ENCODE results near the gene GABRG3. TPM values are rescaled to one million over a fixed set of nuclear protein-coding genes. Genes with fewer than 3 reads are reported as not detected.

Gene GABRG3
- total RNA-seq, 1 experiment from 2014 or later = 0.15 TPM

DNA sequence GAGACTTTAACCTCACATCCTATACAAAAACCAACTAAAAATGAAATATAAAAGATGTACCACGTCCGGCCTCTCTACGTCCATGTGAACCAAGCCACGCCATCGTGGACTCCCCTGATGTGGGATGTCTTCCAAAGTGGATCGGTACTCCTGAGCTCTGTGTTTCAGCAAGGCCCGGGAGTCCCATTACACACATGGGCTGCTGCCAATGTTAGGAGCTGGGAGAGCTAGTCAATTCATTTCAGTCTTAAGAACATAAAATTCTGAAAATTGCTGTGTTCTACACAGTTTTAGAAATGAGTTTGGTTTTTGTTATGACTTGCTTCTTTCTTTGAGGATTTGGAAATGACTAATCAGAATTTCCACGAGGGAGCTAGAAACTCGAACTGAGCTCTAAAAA is 131.0 kb downstream of the GABRG3 start:
- no peaks in the 10 kb centered on the region for H3K79me2 ChIP-seq (ENCODE audit: insufficient read depth, low read length)
- H2AFZ ChIP-seq (ENCODE audit: low read length) = no peak overlapping the region
- no peak for DNase-seq
- H3K36me3 Mint-ChIP-seq (ENCODE audit: insufficient read depth in 1 of 3, low read depth in 3 of 3) = no peaks in the 10 kb centered on the region; a peak in 1 of 7 replicates
- H3K27ac Mint-ChIP-seq = no peak overlapping the region
- H3K4me1 Mint-ChIP-seq = peaks cover 4% of the 10 kb centered on the region in 2 experiments; a peak in 3 of 4 replicates
- no peak overlapping the region for H2BK5ac ChIP-seq (ENCODE audit: insufficient read length, low read length)
- no peaks in the 10 kb centered on the region for H4K20me1 ChIP-seq (ENCODE audit: control insufficient read depth, insufficient read depth, insufficient read length)
- no peak overlapping the region for H4K5ac ChIP-seq (ENCODE audit: insufficient read length, low read depth, low read length)
- H4K8ac ChIP-seq (replicated peaks; ENCODE audit: insufficient read length, low read depth, low read length) = no peak overlapping the region
- H3K4me3 Mint-ChIP-seq = no peak overlapping the region
- no peaks in the 10 kb centered on the region for H3K27me3 ChIP-seq (ENCODE audit: insufficient read depth, low read length)
- H3K27ac ChIP-seq (ENCODE audit: insufficient read length, low read depth, low read length) = no peak overlapping the region
- H3K23me2 ChIP-seq (ENCODE audit: insufficient read length, low read depth, low read length, poor library complexity, severe bottlenecking) = no peaks in the 10 kb centered on the region
- H2BK20ac ChIP-seq (ENCODE audit: low read depth, low read length, poor library complexity, severe bottlenecking) = no peak overlapping the region
- H3K18ac ChIP-seq (ENCODE audit: insufficient read length, low read depth, low read length) = no peak overlapping the region
- H3K23ac ChIP-seq (ENCODE audit: insufficient read length, low read depth, low read length) = no peak overlapping the region
- H2BK12ac ChIP-seq (ENCODE audit: insufficient read length, low read depth, low read length) = no peak overlapping the region
- no peaks in the 10 kb centered on the region for H3K9me3 ChIP-seq (ENCODE audit: control insufficient read depth, low read depth, low read length)
- WGBS (ENCODE audit: extremely low coverage, insufficient read length, low lambda C conversion rate) = no CpG with 5 or more reads among the region's 9 CpGs
- no peaks in the 10 kb centered on the region for H3K27me3 Mint-ChIP-seq (ENCODE audit: low read depth)
- TF ChIP-seq, protein P1, sequence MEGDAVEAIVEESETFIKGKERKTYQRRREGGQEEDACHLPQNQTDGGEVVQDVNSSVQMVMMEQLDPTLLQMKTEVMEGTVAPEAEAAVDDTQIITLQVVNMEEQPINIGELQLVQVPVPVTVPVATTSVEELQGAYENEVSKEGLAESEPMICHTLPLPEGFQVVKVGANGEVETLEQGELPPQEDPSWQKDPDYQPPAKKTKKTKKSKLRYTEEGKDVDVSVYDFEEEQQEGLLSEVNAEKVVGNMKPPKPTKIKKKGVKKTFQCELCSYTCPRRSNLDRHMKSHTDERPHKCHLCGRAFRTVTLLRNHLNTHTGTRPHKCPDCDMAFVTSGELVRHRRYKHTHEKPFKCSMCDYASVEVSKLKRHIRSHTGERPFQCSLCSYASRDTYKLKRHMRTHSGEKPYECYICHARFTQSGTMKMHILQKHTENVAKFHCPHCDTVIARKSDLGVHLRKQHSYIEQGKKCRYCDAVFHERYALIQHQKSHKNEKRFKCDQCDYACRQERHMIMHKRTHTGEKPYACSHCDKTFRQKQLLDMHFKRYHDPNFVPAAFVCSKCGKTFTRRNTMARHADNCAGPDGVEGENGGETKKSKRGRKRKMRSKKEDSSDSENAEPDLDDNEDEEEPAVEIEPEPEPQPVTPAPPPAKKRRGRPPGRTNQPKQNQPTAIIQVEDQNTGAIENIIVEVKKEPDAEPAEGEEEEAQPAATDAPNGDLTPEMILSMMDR (conservative IDR thresholded peaks at IDR 0.05) = no peak
- H2BK120ac ChIP-seq (ENCODE audit: low read depth, low read length, poor library complexity, severe bottlenecking) = no peak overlapping the region
- H3K79me1 ChIP-seq (ENCODE audit: insufficient read depth, low read depth, low read length, poor library complexity, severe bottlenecking) = no peaks in the 10 kb centered on the region
- no peak overlapping the region for H3K4ac ChIP-seq (ENCODE audit: low read depth, low read length)
- H3K4me1 ChIP-seq (ENCODE audit: insufficient read depth, low read length) = no peaks in the 10 kb centered on the region; the same call in 1 of the 2 replicates
- no peak overlapping the region for H2AK5ac ChIP-seq (ENCODE audit: insufficient read length, low read length)
- H3T11ph ChIP-seq (ENCODE audit: low read length) = no peak overlapping the region
- no peak overlapping the region for H3K4me2 ChIP-seq (ENCODE audit: insufficient read depth, insufficient read length, low read length)
- no peak overlapping the region for H2BK15ac ChIP-seq (ENCODE audit: low read depth, low read length)
- H3K9me3 Mint-ChIP-seq = no peaks in the 10 kb centered on the region
- no peak overlapping the region for H3K14ac ChIP-seq (ENCODE audit: insufficient read depth, low read length)
- H3K9ac ChIP-seq (ENCODE audit: extremely low read depth, insufficient read length, low read length) = no peak overlapping the region
- H3K56ac ChIP-seq (ENCODE audit: insufficient read length, low read depth, low read length) = no peak overlapping the region
- H4K91ac ChIP-seq (ENCODE audit: insufficient read length, low read depth, low read length) = no peak overlapping the region
